Measurements from ENCODE around the gene PLCB3.
A peak's percentile ranks its signal among the peaks of the same experiment; 100 is the strongest.

- TF ChIP-seq POLR2AphosphoS5 (IDR thresholded peaks at IDR 0.05; ENCODE audit: low read depth) (peak; percentile 89), CTCF (conservative IDR thresholded peaks at IDR 0.05; ENCODE audit: low read depth in 2 of 2) (peak; percentile 43 to 45)
These were observed 25.5 kb upstream of the PLCB3 start, which contains the start of the genes NUDT22 and TRPT1 for GRCh38 chr11:64225608-64226506.
